Lung microvascular endothelial cell (primary cell): ENCODE measurements around the gene SLC44A1. TPM values are rescaled to one million over a fixed set of nuclear protein-coding genes. Genes with fewer than 3 reads are reported as not detected.

ENCODE experiments used
- DNase-seq, 2 donors: peaks; one replicate each; pipeline versions ENCODE4 v3.0.0 to v3.0.0-alpha.2; 2010; ENCODE audit warnings: low read depth in 2 of 2
- total RNA-seq: library from RNA; depleted of rRNA; stranded (reverse); fragments of >200 nt; gene quantifications from 2 replicates; pipeline ENCODE4 v1.2.1, GENCODE V29; 2014

Gene SLC44A1
- total RNA-seq, 1 donor from 2014 or later = 10.1 TPM

DNA sequence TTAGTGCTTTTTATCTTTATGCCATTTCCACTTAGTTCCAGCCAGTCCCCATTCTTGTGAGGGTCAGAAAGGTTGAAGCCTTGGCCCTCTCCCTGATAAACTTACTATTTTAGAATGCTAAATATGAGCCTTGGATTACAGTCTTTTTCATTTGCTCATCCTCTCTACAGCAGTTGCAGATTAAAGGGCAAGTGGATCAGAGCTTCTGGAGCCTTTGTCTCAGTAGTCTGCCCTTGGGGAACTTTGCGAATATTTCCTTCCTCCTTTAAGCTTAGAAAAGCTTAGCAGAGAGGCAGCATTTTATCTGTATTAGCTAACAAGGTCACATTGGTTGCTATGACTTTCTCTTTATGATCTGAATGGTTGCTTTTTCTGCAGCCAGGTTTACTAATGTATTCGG, 214.9 kb downstream of the SLC44A1 start:
- no peak for DNase-seq

DNA sequence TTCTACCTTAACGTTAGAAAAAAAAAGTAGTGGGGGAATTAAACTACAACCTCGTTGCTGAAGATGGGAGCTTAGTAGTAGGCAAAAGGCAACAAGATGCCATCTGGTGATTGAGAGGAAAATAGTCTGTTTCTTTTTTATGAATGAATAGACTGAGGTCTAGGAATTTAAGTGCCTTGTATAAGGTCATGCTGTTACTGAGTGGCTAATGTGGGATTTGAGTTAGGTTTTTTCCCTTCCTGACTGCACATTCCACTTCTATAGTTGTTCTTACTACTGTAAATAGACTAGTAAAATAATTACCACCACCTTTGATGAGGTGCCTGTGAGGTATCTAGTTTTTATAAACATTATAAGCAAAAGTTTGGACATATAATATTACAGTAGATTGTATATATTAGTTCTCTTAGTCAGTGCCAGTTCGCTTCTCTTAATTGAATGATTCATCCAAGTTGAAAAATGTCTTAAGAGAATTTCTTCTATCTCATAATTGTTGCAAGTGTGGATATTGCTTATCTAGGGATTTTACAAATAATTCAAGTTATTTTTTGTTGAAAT, 222.5 kb downstream of the SLC44A1 start:
- no peak for DNase-seq

DNA sequence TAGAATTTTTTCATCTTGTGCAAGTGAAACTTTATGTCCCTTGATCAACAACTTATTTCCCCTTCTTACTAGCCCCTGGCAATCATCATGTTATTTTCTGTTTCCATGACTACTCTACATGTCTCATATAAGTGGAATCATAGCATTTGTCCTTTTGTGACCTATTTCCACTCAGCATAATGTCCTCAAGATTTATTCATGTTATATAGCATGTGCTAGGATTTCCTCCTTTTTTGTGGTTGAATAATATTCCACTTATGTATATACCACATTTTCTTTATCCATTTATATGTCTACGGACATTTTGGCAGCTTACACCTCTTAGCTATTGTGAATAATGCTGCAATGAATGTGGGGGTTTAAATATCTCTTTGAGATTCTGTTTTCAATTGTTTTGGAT, 224.4 kb downstream of the SLC44A1 start:
- DNase-seq = no peak

DNA sequence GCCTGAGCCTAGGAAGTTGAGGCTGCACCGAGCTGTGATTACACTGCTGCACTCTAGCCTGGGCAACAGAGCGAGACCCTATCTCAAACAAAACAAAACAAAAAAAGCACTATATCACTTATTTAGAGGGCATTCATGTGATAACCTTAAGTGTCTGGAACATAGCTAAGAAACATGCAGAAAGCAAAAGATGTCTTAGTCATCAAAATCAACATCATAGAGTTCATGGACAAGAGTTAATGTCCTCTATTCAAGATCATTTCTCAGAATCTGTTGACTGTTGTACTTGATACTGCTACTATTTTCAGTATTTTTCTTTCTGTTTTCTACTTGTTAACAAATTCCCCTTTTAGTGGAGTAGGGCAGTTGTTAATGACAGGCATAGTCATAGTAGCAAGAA, 228.8 kb downstream of the SLC44A1 start:
- DNase-seq = no peak

DNA sequence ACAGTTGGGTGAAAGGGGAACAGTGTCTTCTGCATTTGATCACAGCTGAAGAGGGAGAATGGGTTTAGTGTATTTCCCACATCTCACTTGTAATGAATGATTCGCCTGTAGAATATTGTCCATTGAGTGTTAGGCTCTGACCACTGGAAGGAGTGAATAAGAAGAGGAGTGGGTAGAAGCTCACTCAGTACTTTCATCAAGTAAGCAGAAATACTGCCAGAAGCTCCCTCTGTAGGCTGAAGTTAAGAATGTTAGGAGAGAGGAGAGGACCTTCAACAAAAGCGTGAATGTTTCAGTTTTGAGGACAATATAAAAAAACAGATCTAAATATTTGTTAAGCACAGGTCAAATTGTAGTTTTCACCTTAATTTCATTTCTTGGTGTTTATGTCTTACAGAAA, 230.9 kb downstream of the SLC44A1 start:
- peak; percentile 21 to 24 for DNase-seq

DNA sequence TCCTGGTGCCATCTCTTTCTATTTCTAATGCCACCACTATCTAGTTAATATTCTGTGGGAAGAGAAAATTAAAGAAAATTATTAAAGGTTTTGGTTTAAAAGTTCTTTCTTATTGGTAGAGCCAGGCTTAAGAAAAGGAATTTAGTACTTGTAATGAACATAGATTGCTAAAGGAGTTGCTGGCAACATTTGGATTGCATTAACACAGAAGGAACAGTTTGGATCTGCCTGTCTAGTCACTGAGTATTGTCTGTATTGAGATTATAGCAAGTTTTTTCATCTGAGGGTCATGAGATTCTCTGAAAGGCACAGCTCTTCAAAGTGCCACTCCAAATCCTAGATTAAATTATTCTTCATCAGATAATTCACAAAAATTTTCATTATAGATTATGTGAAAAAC, 235.4 kb downstream of the SLC44A1 start:
- no peak for DNase-seq

DNA sequence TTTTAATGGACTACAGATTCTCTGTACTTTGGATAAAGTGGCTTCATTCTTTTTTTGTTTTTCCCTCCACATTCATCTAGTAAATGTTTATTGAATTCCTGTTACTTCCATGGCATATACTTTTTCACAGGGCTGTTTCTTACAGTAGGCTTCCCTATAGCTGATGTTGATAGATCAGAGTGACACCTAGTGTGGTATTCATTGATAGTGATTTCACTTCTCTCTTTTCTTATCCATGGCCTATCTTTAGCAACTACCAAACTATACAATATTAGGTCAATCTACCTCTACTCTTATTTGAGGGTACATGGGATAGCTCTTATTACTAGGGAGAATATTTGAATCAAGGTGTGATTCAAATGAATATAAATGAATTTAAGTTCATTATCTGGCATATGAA, 239.2 kb downstream of the SLC44A1 start:
- DNase-seq = no peak

DNA sequence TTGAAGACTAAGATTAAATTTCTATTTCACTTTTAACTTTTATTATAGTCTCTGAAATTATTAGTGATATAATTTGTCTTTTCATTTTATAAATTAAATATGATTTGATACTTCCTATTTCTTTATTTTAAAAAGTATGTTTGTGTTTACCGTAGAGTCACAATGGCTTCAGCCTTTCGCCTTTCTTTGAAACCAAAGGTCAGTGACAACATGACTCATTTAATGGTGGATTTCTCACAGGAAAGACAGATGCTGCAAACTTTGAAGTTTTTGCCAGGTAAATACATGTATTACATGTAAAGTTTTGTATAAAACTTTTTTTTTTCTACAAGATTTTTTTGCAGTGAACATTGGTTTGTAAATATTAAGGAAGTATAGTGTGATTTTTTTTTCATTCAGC, 239.8 kb downstream of the SLC44A1 start:
- DNase-seq = no peak

DNA sequence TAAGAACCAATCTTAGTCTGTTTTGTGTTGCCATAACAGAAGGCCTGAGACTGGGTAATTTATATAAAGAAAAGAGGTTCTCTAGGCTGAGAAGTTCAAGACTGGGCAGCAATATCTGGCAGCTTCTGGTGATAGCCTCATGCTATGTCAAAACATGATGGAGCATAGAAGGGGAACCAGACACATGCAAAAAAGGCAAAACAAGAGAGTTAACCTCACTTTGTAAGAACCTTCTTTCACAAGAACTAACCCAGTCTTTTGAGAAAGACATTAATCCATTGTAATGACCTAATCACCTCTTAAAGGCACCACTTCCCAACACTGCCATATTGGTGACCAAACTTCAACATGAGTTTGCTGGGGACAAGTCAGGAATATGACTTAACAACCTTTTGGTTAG, 240.7 kb downstream of the SLC44A1 start:
- no peak for DNase-seq

Other genes starting within 250 kb of the SLC44A1 start
- 1.2 and 1.3 TPM in 2 replicates for gene FSD1L, start 203.4 kb downstream of the SLC44A1 start, total RNA-seq